ENCODE data around the gene GALNT14.

- TF ChIP-seq EZH2 (IDR thresholded peaks at IDR 0.05) (no peak), CTCF (IDR thresholded peaks at IDR 0.05) (no peak), EZH2phosphoT487 (IDR thresholded peaks at IDR 0.05) (no peak)
Observed at GRCh38 chr2:31020713-31021112, 117.5 kb downstream of the GALNT14 start.
